HepG2 (cell line): ENCODE data around the gene OR10V1. TPM values are rescaled to one million over a fixed set of nuclear protein-coding genes. Genes with fewer than 3 reads are reported as not detected.
A peak's percentile ranks its signal among the peaks of the same experiment; 100 is the strongest.

ENCODE experiments used
- BRF2 ChIP-seq: sonication (generic); formaldehyde crosslinking; IDR thresholded peaks from 2 replicates; pipeline ENCODE4 v1.8.1; 2022; ENCODE audit warnings: mild to moderate bottlenecking, missing genetic modification reagents
- GATAD1 ChIP-seq: IDR thresholded peaks from 2 replicates; pipeline ENCODE4 v1.6.1; 2016; ENCODE audit warnings: missing genetic modification reagents, missing compliant biosample characterization
- MTF2 ChIP-seq: sonication (generic); formaldehyde crosslinking; IDR thresholded peaks from 2 replicates; pipeline ENCODE4 v1.5.0; 2020; ENCODE audit warnings: missing genetic modification reagents, borderline replicate concordance
- SALL1 ChIP-seq: sonication (generic); formaldehyde crosslinking; IDR thresholded peaks from 2 replicates; pipeline ENCODE4 v1.8.0; 2022; ENCODE audit warnings: mild to moderate bottlenecking, missing genetic modification reagents
- SP4 ChIP-seq: sonication (generic); formaldehyde crosslinking; IDR thresholded peaks from 2 replicates; pipeline ENCODE4 v1.8.1; 2023; ENCODE audit warnings: mild to moderate bottlenecking, missing genetic modification reagents
- TFDP2 ChIP-seq: sonication (generic); formaldehyde crosslinking; IDR thresholded peaks from 2 replicates; pipeline ENCODE4 v1.4.0; 2020; ENCODE audit warnings: missing genetic modification reagents
- ZHX2 ChIP-seq, 2 experiments: sonication (generic) in 1 of 2; formaldehyde crosslinking in 1 of 2; IDR thresholded peaks; 2 replicates each; pipeline versions ENCODE4 v1.6.1 to v1.9.0; 2014 to 2022; ENCODE audit warnings: antibody characterized with exemption in 1 of 2, borderline replicate concordance in 1 of 2, inconsistent platforms in 1 of 2, low read depth in 1 of 2, missing genetic modification reagents in 1 of 2
- ZNF18 ChIP-seq: sonication (generic); formaldehyde crosslinking; IDR thresholded peaks from 2 replicates; pipeline ENCODE4 v1.8.0; 2022; ENCODE audit warnings: mild to moderate bottlenecking, missing genetic modification reagents; ENCODE audit not compliant: insufficient replicate concordance
- ZNF24 ChIP-seq: fragments of 450-650 bp; IDR thresholded peaks from 2 replicates; pipeline ENCODE4 v1.6.1; 2017; ENCODE audit warnings: antibody characterized with exemption, mild to moderate bottlenecking
- ZNF576 ChIP-seq: sonication (generic); formaldehyde crosslinking; IDR thresholded peaks from 2 replicates; pipeline ENCODE4 v1.4.0; 2020; ENCODE audit warnings: mild to moderate bottlenecking, missing genetic modification reagents
- ZNF629 ChIP-seq: sonication (generic); formaldehyde crosslinking; conservative IDR thresholded peaks from 2 replicates; pipeline ENCODE4 v1.5.0; 2020; ENCODE audit warnings: missing genetic modification reagents
- ZNF770 ChIP-seq: sonication (generic); formaldehyde crosslinking; IDR thresholded peaks from 2 replicates; pipeline ENCODE4 v1.5.0; 2020; ENCODE audit warnings: mild to moderate bottlenecking, missing genetic modification reagents
- ZSCAN31 ChIP-seq: sonication (generic); formaldehyde crosslinking; IDR thresholded peaks from 2 replicates; pipeline ENCODE4 v1.5.0; 2020; ENCODE audit warnings: low read depth, mild to moderate bottlenecking, missing genetic modification reagents
- polyA plus RNA-seq, 8 experiments: library from polyadenylated mRNA; depleted of rRNA in 3 of 8; stranded (reverse) in 7 of 8; unstranded in 1 of 8; fragments of >200 nt; fragmentation: Illumina TruSeq in 4 of 8; extraction: Trizol in 4 of 8; gene quantifications; 2 replicates each; pipeline versions ENCODE4 v1.2.1 to v1.2.3, GENCODE V29; 2011 to 2016; ENCODE audit warnings: low read depth in 4 of 8, missing spikeins in 1 of 8, mixed read lengths in 1 of 8; ENCODE audit not compliant: insufficient read depth in 1 of 8
- total RNA-seq, 5 experiments: library from RNA; depleted of rRNA; stranded (reverse); fragments of >200 nt; fragmentation: Illumina TruSeq; extraction: Trizol; gene quantifications; 2 replicates each; pipeline ENCODE4 v1.2.3, GENCODE V29; 2016; ENCODE audit warnings: low read depth in 1 of 5

Gene OR10V1
- total and polyA plus RNA-seq, 2 of the 13 experiments (the other 11 are each of a cell fraction or from before 2014, with no cell fraction given): not detected

GRCh38 chr11:59753650-59754493, 40.2 kb upstream of the OR10V1 start (continued):
- TF ChIP-seq ZNF18 (CRISPR knock-in tag): peak; percentile 86
- TF ChIP-seq BRF2 (CRISPR knock-in tag): no peak
- 0 out of 2 replicates have a peak, but pooled peaks have one; percentile 15 for TF ChIP-seq ZHX2 (IDR thresholded peaks at IDR 0.05; ENCODE audit: low read depth)
- TF ChIP-seq ZHX2 (CRISPR knock-in tag; IDR thresholded peaks at IDR 0.05; ENCODE audit: borderline replicate concordance): no peak
- no peak for TF ChIP-seq ZNF24
- TF ChIP-seq SP4: peak; percentile 27; the same call in 1 of the 2 replicates
- 0 out of 2 replicates have a peak, but pooled peaks have one; percentile 30 for TF ChIP-seq ZNF576 (CRISPR knock-in tag)
- TF ChIP-seq ZSCAN31 (CRISPR knock-in tag): no peak
- TF ChIP-seq GATAD1: peak; percentile 50; the same call in 1 of the 2 replicates
- TF ChIP-seq MTF2 (CRISPR knock-in tag): no peak
- TF ChIP-seq SALL1 (CRISPR knock-in tag): peak; percentile 80
- peak; percentile 56 for TF ChIP-seq ZNF770 (CRISPR knock-in tag)
- 0 out of 2 replicates have a peak, but pooled peaks have one; percentile 15 for TF ChIP-seq ZNF629
- no peak for TF ChIP-seq TFDP2 (CRISPR knock-in tag)
